Thymus (tissue), 11 donors: ENCODE data around the gene ARHGAP19. TPM values are rescaled to one million over a fixed set of nuclear protein-coding genes. Genes with fewer than 3 reads are reported as not detected.
"Not testable (repeated sequence)": the region's sequence is repeated elsewhere in the genome, so short reads cannot be mapped to it uniquely, and the experiment has no call there.

Experiments
- DNase-seq, 9 donors: peaks; one replicate each; pipeline ENCODE4 v3.0.0-alpha.2; 2013; ENCODE audit warnings: low spot score in 9 of 9, low read depth in 6 of 9, missing footprints in 1 of 9
- H3K27ac ChIP-seq, 2 donors: one replicate each; pipeline ENCODE4 v1.5.1; 2013; ENCODE audit warnings: control low read depth in 1 of 2, low read depth in 1 of 2, low read length in 1 of 2, mild to moderate bottlenecking in 1 of 2, moderate library complexity in 1 of 2
- H3K27me3 ChIP-seq, 2 donors: one replicate each; pipeline ENCODE4 v1.5.1; 2013; ENCODE audit warnings: low read length in 1 of 2; ENCODE audit not compliant: control insufficient read depth in 2 of 2, insufficient read depth in 1 of 2
- H3K36me3 ChIP-seq, 2 donors: one replicate each; pipeline ENCODE4 v1.5.1; 2013; ENCODE audit warnings: low read length in 1 of 2, mild to moderate bottlenecking in 1 of 2, moderate library complexity in 1 of 2; ENCODE audit not compliant: control insufficient read depth in 2 of 2, insufficient read depth in 2 of 2
- H3K4me1 ChIP-seq, 2 donors: one replicate each; pipeline ENCODE4 v1.5.1; 2013; ENCODE audit warnings: low read length in 2 of 2; ENCODE audit not compliant: control insufficient read depth in 2 of 2, insufficient read depth in 2 of 2
- H3K4me3 ChIP-seq, 2 donors: one replicate each; pipeline ENCODE4 v1.5.1; 2013; ENCODE audit warnings: low read length in 2 of 2, control low read depth in 1 of 2, mild to moderate bottlenecking in 1 of 2
- H3K9me3 ChIP-seq, 2 donors: one replicate each; pipeline ENCODE4 v1.5.1; 2013; ENCODE audit warnings: low read length in 1 of 2, mild to moderate bottlenecking in 1 of 2; ENCODE audit not compliant: control insufficient read depth in 2 of 2, insufficient read depth in 1 of 2
- WGBS: extraction: QIAGEN DNeasy Blood & Tissue Kit; methylation state at CpG from one replicate; pipeline ENCODE4 v1.1.7; 2013; 5-methylcytosine and 5-hydroxymethylcytosine counted together
- polyA plus RNA-seq: library from polyadenylated mRNA; stranded (reverse); fragments of 200-250 nt; gene quantifications from one replicate; pipeline ENCODE4 v1.2.3, GENCODE V29; 2013
- total RNA-seq: library from RNA; stranded (reverse); fragments of 120-200 nt; gene quantifications from one replicate; pipeline ENCODE4 v1.2.4, GENCODE V29; 2013
- donor health status: healthy.

Gene ARHGAP19
- total and polyA plus RNA-seq, 2 donors, result 5.8 to 18.2 TPM

DNA sequence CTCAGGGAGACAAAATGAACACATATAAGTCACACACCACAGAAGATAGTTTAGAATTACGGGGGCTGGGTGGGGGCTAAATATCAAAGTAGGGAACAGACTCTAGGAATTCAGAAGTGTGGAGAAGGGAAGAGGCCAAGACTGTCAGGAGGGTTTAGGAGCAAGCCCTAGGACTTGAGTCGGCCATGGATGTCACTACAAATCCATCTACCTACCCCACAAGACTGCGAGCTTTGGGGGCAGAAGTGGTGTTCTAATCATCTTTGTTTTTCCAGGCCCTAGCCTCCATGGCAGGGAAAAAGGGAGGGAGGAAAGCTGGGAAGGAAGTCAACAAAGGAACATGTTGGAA lies 5.8 kb upstream of the ARHGAP19 start:
- DNase-seq, result no peak
- H3K27ac ChIP-seq, result no peak overlapping the region
- H3K36me3 ChIP-seq, result no peaks in the 10 kb centered on the region
- no peaks in the 10 kb centered on the region for H3K27me3 ChIP-seq
- no peak overlapping the region for H3K4me3 ChIP-seq
- WGBS, result 94% methylated on average over 3 of the region's 3 CpGs
- no peaks in the 10 kb centered on the region for H3K4me1 ChIP-seq
- no peaks in the 10 kb centered on the region for H3K9me3 ChIP-seq

GRCh38 chr10:97297556-97298222 lies 5.3 kb upstream of the ARHGAP19 start:
- no peaks in the 10 kb centered on the region for H3K4me1 ChIP-seq
- no peak overlapping the region for H3K4me3 ChIP-seq
- no peaks in the 10 kb centered on the region for H3K27me3 ChIP-seq
- DNase-seq, result no peak
- 97% methylated on average over 8 of the region's 8 CpGs for WGBS
- no peak overlapping the region for H3K27ac ChIP-seq
- no peaks in the 10 kb centered on the region for H3K9me3 ChIP-seq
- H3K36me3 ChIP-seq, result no peaks in the 10 kb centered on the region

DNA sequence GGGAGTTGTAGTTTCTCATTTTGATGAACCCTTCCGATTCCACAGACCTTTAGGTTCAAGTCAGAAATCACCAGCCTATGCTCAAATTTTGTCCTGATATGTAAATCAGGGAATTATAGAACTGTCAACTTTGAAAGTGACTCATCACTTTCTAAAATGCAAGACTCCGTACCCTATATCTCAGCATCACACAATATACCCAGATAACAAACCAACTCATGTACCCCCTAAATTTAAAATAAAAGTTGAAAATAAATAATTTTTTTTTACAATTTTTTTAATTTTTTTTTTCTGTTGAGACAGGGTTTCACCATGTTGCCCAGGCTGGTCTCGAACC lies 393 bp upstream of the ARHGAP19 start:
- Histone ChIP-seq H3K4me1 (peaks cover 6 to 7% of the 10 kb centered on the region in 2 donors), H3K9me3 (no peaks in the 10 kb centered on the region), H3K27ac (no peak overlapping the region), H3K36me3 (peaks cover 0 to 4% of the 10 kb centered on the region in 2 donors), H3K27me3 (no peaks in the 10 kb centered on the region), H3K4me3 (peak overlapping the region in 1 of 2 donors; percentile 65)
- 63% methylated on average over 3 of the region's 3 CpGs for WGBS
- DNase-seq, result no peak

DNA sequence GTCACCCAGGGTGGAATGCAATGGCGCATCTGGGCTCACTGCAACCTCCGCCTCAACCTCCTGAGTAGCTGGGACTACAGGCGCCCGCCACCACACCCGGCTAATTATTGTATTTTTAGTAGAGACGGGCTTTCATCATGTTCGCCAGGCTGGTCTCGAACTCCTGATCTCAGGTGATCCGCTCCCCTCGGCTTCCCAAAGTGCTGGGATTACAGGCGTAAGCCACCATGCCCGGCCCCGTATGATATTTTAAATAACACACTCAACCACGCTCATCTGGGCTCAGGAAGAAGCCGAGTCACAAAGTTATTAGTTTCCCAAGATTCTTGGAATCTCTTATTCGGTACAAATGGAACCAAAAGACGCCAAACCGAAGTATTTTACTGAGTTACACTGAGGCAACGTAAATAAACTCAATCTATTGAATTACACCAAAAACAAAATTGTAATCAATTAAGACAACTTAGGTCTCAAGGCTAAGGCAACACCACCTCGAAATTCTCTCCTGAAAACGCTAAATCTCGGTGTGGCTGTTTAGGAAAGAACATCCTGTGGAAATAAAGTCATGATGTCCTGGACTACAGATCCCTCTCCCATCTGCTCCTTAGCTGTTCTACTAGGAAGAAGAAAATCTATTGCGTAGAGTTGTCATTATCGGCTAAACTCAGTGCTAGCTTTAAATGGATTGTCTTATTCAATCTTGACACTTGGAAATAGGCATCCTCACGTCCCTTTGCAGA lies 910 bp downstream of the ARHGAP19 start:
- Histone ChIP-seq H3K27me3 (no peaks in the 10 kb centered on the region), H3K4me3 (peak overlapping the region; percentile 65 to 86), H3K9me3 (no peaks in the 10 kb centered on the region), H3K27ac (peak overlapping the region in 1 of 2 donors; percentile 87), H3K4me1 (peaks cover 6 to 7% of the 10 kb centered on the region in 2 donors), H3K36me3 (peaks cover 7 to 12% of the 10 kb centered on the region in 2 donors)
- 70% methylated on average over 25 of the region's 25 CpGs for WGBS
- DNase-seq, result peak in 2 of 9 donors; percentile 9 to 23

GRCh38 chr10:97290576-97291356 lies 1.7 kb downstream of the ARHGAP19 start:
- H3K4me3 ChIP-seq, H3K4me1 ChIP-seq, DNase-seq, H3K9me3 ChIP-seq, H3K27ac ChIP-seq, H3K27me3 ChIP-seq: not testable (repeated sequence)
- peaks cover 7 to 12% of the 10 kb centered on the region in 2 donors for H3K36me3 ChIP-seq
- WGBS, result 98% methylated on average over 17 of the region's 17 CpGs

- not testable (repeated sequence) for DNase-seq, H3K27me3 ChIP-seq, H3K4me1 ChIP-seq, H3K4me3 ChIP-seq, H3K27ac ChIP-seq, H3K9me3 ChIP-seq
- peaks cover 10 to 12% of the 10 kb centered on the region in 2 donors for H3K36me3 ChIP-seq
- 97% methylated on average over 13 of the region's 13 CpGs for WGBS
Observed at GRCh38 chr10:97290076-97290475, 2.4 kb downstream of the ARHGAP19 start.

DNA sequence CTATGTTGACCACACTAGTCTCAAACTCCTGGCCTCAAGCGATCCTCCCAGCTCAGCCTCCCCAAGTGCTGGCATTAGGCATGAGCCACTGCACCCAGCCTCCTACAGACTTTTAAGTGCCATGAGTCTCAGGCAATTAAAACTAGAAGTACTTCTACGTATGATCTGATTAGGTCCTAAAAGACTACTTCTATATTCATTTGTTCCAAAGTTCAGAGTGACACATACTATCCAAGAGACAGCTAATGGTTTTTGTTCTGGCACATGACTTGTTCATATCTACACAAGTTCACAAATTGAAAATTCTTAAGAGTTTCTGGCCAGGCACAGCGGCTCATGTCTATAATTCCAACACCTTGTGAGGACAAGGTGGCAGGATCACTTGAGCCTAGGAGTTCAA lies 11.7 kb downstream of the ARHGAP19 start:
- H3K9me3 ChIP-seq, result no peaks in the 10 kb centered on the region
- H3K36me3 ChIP-seq, result peaks cover 0 to 3% of the 10 kb centered on the region in 2 donors
- H3K4me1 ChIP-seq, result no peaks in the 10 kb centered on the region
- no peak overlapping the region for H3K27ac ChIP-seq
- H3K27me3 ChIP-seq, result no peaks in the 10 kb centered on the region
- no peak overlapping the region for H3K4me3 ChIP-seq
- DNase-seq, result no peak
- WGBS, result 98% methylated on average over 3 of the region's 3 CpGs

DNA sequence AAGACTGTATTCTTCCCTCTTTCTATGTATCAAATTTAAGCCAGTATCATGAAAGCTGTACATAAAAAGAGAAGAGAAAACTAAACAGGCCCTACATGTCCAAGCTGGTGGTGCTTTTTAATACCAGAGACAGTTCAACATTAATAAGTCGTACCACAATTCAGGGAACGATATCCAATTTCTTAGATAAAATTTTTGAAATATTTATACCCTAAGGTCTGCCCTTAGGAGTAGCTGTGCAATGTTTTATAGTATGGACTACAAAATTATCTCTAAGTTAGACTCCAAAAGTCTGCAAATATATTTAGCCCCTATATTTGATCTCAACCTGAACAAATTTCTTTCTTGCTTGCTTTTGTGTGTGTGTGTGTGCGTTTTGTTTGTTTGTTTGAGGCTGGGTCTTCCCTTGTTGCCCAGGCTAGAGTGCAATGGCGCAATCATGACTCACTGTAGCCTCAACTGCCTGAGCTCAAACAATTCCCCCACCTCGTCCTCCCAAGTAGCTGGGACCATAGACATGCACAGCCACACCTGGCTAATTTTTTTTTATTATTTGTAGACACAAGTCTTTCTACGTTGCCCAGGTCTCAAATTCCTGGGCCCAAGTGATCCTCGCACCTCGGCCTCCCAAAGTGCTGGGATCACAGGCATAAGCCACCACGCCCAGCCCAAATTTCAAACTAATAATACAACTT lies 13.2 kb downstream of the ARHGAP19 start:
- Histone ChIP-seq H3K27ac (peak overlapping the region in 1 of 2 donors; percentile 52), H3K9me3 (no peaks in the 10 kb centered on the region), H3K36me3 (no peaks in the 10 kb centered on the region), H3K4me1 (no peaks in the 10 kb centered on the region), H3K27me3 (no peaks in the 10 kb centered on the region), H3K4me3 (no peak overlapping the region)
- 91% methylated on average over 9 of the region's 9 CpGs for WGBS
- no peak for DNase-seq
